NCI-H1436 treated with DMSO at 0.1 percent for 48 hours (cell line): Measurements from ENCODE around the gene VPS26C.
"Not testable (repeated sequence)": the region's sequence is repeated elsewhere in the genome, so short reads cannot be mapped to it uniquely, and the experiment has no call there.

Experiments
- DNase-seq: peaks from one replicate; lab custom pipeline; 2025; lab: John Stamatoyannopoulos, UW

VPS26C gene

DNA sequence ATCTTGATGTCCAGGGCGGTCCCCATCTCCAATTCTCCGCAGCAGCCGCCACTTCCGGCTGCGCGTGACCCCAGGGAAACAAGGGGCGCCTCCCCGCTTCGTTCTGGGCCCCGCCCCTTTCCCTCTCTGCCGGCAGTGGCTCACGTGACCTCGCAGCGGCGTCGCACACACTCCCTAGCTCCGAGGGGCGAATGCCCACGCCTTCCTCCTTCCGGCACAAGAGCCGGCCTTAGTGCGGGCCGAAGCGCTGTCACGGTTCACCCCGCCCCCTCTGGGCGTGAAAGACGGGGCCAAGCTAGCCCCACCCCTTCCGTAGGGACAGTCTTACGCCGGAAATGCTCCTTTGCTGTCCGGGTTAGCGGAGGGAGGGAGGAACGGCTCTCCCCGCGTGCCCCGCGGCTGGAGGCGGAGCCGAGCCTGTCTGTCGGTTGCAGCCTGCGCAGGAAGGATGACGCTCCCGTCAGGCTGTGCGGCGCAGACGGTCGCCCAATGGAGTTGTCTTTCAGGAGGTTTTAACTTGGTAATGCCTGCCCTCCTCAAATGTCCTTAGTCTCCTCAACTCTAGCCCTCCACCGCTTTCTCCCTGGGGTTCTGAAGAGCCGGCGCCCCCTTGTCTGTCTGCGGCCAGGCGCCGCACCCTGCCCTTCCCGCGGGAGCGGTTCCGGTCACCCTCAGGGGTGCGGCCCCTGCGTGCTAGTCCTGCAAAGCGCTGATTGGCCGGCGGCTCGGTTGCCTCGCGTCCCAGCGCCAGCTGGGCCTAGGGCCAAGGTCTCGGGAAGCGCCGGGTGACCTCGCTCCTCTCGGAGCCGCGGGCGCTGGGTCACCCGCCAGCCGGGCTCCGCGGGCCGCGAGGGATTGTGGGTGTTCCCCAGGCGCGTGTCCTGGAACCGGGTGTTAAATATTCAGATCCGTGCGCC, at the start of gene VPS26C:
Gene VPS26C (minus strand): TSS at position 66 of the 917 bp plus-strand sequence. CDS start 40 bp downstream, at position 26.
- peak; percentile 95 for DNase-seq

DNA sequence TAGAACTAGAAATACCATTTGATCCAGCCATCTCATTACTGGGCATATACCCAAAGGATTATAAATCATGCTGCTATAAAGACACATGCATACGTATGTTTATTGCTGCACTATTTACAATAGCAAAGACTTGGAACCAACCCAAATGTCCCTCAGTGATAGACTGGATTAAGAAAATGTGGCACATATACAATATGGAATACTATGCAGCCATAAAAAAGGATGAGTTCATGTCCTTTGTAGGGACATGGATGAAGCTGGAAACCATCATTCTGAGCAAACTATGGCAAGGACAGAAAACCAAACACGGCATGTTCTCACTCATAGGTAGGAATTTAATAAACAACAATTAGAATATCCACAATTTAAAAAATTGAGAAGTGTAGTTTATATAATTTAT, 48.9 kb upstream of the VPS26C start:
- not testable (repeated sequence) for DNase-seq

DNA sequence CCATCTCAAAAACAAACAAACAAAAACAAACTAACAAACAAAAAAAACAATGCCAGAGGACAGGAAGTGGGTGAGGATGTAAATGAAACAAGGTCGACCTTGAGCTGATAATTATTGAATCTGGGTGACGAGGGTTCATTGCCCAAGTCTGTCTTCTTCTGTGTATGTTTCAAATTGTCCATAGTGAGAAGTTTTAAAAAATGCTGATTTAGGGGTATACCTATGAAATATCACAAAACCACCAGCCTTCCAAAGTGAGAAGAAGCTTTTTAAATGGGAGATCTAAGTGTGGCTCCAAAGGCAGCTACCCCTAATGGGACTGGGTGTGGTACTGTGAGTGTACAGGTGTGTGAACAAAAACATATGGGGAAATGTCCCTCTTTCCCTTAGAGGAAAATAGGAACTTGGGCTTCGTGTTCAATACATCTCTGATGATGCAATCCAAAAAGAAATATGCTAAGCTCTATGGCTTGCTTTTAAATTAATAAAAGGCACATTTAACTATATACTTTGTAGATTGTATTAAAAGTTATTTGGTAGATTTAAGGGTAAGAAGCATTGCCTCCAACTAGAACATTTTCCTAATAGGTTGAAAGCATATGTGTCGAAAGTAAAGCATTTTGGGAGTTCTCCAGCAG, 33.1 kb upstream of the VPS26C start:
- no peak for DNase-seq

DNA sequence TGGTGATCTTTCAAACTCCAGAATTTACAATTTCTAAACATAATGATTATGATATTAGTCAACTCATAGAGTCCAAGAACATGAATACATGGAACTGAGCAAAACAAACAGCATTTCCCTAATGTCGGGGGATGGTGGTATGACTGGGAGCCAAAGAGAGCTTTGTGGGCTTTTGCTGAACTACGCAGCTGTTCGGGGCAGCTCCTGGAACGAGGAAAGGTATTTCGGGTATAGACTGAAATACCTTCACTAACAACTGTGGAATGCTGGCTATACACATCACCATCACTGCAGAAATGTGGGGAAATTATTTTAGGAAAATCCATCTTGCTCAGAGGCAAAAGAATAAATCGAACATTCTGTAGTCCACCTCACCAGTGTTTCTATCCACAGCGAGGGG, 30.2 kb upstream of the VPS26C start:
- no peak for DNase-seq

DNA sequence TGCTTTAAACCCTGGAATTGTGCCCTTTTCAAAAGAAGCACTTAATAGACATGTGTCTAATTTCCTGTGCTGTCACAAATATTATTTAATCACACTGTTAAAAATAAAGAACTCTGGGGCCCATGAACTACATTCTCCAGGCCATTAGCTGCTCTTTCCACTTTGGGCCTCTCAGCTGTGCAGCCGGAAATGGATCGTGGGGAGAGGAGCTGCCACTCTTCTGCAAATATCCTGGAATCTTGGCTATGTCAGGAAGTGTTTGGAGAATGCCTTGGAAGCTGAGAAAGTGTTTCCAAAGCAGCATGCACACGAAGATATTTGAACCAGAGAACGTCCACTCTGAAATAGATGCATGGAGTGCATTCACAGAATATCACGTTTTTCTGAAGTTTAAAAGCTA, 27.5 kb upstream of the VPS26C start:
- DNase-seq: no peak

DNA sequence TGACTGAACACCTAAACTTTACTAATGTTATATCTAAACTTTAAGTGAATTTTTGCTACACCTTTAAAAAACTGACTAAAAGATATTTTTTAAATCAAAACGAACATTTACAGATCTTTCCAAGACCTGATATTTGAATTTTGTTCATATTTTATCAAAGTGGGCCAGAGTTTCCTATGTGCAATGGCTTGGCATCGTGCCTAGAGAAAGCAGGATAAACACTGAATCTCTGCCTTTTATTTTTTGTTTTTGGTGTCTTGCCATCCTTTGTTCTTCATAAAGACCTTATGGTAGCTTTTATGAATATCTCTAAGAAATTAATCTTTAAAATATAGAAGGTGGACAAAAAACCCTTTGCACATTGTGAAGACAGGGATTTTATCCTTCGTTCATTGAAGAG, 25.8 kb upstream of the VPS26C start:
- DNase-seq: no peak

DNA sequence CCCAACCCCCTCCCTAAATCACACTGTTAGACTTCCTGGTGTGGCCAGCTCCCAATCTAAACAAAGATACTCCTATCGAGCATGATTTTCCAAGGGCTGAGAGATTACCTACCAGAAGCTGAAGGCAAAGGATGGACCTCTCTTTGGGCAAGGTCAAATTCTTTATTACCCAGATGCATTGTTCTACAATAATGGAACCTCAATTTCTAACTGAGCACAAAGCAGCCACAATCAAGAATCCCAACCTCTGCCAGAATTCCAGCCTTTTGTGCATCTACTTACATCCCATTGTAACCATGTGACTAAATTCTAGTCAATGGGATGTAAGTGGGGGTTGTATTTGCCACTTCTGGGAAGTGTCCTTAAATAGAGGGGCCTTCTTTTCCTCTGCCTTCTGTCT, 24.9 kb upstream of the VPS26C start:
- DNase-seq: no peak

DNA sequence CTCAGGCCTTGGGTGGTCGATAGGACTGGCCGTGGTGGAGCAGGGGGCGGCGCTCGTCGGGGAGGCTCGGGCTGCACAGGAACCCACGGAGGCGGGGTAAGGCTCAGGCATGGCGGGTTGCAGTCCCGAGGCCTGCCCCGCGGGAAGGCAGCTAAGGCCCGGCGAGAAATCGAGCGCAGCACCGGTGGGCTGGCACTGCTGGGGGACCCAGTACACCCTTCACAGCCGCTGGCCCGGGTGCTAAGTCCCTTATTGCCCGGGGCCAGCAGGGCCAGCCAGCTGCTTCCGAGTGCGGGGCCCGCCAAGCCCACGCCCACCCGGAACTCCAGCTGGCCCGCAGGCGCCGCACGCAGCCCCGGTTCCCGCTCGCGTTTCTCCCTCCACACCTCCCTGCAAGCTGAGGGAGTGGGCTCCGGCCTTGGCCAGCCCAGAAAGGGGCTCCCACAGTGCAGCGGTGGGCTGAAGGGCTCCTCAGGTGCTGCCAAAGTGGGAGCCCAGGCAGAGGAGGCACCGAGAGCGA, 16.1 kb upstream of the VPS26C start:
- not testable (repeated sequence) for DNase-seq

DNA sequence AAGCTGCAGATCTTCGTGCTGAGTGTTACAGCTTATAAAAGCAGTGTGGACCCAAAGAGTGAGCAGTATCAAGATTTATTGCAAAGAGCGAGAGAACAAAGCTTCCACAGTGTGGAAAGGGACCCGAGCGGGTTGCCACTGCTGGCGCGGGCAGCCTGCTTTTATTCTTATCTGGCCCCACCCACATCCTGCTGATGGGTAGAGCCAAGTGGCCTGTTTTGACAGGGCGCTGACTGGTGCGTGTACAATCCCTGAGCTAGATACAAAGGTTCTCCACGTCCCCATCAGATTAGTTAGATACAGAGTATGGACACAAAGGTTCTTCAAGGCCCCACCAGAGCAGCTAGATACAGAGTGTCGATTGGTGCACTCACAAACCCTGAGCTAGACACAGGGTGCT, 15.5 kb upstream of the VPS26C start:
- DNase-seq: not testable (repeated sequence)

DNA sequence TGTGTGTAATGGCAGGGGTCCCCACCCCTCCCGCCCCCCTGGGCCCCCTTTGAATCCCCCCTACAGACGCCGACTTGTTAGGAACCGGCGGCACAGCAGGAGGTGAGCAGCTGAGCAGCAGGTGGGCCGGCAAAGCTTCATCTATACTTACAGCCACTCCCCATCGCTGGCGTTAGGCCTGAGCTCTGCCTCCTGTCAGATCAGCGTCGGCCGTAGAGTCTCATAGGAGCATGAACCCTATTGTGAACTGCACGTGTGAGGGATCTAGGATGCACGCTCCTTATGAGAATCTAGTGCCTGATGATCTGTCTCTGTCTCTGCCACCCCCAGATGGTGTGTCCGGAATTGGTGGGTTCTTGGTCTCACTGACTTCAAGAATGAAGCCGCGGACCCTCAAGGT, 14.9 kb upstream of the VPS26C start:
- DNase-seq: no peak

DNA sequence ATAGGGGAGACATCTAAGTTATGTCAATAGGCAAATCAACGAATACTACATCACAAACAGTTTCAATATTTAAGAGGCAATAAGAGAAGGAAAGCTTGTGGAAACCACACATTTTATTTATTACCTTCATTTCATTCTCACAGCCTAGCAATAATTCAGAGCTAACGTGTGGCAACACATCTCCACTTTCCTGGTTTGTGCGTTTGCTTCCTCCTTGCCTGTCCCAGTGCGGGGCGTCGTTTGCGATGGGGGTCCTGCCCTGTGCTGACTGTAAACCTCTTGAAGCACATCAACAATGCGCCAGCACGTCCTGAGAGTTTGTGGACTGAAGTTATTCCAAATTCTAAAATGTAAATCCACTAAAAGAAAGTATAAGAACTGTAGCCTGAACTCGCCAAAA, 14.4 kb upstream of the VPS26C start:
- no peak for DNase-seq

DNA sequence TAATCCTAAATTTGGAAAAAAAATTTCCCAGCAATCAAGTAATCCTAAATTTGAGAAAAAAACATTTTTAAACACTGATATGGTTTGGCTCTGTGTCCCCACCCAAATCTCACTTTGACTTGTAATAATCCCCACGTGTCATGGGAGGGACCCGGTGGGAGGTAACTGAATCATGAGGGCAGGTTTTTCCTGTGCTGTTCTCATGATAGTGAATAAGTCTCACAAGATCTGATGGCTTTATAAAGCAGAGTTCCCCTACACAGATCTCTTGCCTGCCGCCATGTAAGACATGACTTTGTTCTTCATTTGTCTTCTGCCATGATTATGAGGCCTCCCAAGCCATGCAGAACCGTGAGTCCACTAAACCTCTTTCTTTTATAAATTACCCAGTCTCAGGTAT, 12.1 kb upstream of the VPS26C start:
- DNase-seq: not testable (repeated sequence)

DNA sequence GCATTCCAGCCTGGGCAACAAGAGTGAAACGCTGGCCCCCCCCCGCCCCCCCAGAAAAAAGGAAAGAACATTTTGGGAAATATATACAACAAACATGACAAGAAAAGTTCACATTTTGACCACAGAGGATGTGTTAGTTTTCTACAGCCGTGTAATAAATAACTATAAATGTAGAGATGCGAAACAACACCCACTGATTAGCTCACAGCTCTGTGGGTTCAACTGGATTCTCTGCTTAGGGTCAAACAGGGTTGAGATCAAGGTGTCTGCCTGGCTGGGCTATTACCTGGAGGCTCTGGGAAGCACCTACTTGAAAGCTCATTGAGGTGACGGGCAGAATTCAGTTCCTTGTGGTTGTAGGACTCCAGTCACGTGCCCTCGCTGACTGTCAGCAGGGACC, 11.1 kb upstream of the VPS26C start:
- no peak for DNase-seq

DNA sequence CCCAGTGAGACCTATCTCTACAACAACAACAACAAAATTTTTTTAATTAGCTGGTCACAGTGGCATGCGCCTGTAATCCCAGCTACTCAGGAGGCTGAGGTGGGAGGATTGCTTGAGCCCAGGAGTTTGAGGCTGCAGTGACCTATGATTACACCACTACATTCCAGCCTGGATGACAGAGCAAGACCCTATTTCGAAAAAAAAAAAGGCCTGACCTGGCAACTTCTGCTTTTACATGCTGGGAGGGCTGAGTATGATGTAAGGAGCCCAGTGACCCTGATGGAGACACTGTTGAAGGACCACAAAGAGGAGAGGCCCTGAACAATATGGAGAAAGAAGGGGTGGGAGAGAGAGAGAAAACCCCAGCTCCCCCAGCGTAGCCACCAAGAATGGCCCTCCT, 9.2 kb upstream of the VPS26C start:
- no peak for DNase-seq

DNA sequence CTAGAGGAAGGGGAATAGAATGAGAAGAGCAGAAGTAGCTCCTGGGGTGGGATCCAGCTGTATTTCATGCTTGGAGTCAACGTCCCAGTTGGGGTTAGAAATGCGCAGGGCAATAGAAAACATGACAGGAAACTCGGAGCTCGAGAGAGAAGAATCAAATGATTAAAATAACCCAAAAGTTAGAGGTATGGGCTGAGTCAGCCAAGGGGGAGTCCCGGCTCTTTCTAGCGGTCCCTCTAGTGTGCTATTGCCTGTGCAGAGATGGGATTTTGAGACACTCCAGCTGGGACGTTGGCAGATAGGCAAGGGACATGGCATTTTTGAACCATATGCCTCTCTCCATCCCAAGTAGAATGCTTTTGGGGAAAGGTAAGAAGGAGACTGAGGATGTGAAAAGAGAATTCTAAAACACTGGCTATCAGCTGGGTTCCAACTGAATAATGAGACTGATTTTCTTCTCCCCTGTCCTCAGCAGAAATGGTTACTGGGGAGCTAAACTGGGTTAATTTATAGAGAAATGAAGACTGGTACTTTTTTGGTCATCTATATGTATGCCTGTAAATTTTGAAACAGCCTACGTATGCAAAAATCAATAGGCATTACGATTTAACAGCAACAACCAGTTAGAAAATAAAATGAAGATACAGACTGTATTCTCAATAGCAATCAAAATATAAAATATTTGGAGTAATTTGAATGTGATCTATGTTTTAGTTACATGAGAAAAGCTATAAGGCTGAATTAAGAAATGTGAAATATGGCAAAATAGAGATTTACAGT, 7.0 kb upstream of the VPS26C start:
- DNase-seq: no peak

DNA sequence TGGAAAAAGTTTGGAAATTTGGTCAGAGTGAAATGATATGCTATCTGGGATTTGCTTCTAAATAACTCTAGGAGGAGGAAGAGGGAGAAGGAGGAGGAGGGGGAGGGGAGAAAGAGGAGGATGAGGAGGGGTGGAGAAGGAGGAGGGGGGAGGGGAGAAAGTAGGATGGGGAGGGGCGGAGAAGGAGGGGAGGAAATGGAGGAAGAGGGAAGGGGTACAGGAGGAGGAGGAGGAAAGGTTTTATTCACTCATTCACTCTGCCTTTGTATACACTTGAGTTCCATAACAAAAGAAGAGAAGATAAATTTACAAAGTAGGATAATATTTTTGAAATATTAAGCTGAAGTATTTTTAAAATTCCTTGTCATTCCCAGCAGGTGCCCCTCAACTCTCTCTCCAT, 6.3 kb upstream of the VPS26C start:
- no peak for DNase-seq

DNA sequence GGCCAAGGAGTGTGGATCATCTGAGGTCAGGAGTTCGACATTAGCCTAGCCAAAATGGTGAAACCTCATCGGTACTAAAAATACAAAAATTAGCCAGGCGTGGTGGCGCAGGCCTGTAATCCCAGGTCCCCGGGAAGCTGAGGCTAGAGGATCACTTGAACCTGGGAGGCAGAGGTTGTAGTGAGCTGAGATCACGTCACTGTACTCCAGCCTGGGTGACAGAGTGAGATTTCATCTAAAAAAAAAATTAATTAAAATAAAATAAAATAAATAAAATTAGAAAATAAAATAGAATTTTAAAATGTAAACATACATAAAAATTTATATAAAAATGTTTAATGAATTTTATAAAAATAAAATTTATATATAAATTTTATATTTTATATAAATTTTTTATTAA, 5.8 kb upstream of the VPS26C start:
- no peak for DNase-seq

DNA sequence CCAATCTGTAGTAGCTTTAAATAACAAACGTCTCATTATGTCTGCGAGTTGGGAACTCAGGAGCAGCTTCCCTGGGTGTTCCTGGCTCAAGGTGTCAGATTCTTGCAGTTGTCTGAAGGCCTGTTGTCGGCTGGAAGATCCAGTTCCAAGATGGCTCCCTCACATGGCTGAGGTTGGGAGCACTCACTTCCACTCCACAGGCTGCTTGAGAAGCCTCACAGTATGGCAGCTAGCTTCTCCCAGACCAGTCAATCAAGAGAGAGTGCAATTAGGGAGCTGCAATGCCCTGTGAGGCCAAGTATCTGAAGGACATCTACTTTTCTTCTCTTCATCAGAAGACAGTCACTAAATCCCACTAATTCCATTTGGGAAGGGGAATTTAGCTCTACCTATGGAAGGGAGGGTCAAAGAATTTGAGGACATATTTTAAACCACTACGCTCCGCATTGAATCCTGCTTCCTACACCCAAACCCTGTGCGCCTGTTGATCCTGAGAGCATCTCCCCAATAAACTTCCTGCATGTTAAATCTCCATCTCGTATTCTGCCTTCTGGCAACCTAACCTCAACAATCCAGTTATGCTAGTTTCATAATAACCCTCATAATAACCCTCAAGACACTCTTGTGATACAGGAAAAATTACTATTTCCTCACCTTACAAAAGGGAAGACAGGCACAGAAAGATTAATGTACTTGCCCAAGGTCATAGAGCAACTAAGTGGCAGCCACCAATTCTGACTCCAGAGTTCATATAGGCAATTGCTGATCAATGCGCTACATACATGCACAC, 3.6 kb upstream of the VPS26C start:
- DNase-seq: no peak

DNA sequence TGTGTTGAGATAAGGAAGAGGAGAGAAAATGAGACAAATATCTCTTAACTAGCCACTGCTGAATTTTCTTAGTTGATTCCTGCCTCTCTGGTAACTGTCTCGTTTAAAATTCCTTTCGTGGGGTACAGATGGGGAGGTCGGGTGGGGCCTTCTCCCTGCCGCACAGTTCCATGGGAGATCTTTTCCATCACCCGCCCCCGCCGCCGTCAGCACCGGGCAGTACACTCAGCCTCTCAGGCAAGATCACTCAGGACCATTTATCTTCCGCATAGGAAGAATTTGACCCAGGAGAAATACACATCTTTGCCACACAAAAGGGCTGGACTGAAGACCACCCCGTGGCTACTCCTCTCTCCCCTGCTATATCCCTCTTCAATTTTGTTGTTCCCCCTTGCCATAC, 2.3 kb upstream of the VPS26C start:
- DNase-seq: no peak

DNA sequence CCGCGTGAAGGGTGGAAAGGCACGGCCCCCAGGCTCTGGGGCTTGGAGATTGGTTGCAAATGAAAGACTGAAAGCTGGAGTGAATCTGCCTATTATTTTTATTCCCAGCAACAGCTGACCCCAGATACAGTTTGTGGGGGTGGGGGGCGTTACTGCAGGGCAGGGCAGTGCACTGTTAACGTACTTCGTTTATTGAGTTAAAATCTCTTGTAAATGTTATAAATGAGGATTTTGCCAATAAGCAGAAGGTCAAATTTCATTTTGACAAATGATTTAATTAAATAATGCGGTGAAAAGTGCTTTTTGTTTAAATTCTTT, 1.0 kb upstream of the VPS26C start:
- no peak for DNase-seq

DNA sequence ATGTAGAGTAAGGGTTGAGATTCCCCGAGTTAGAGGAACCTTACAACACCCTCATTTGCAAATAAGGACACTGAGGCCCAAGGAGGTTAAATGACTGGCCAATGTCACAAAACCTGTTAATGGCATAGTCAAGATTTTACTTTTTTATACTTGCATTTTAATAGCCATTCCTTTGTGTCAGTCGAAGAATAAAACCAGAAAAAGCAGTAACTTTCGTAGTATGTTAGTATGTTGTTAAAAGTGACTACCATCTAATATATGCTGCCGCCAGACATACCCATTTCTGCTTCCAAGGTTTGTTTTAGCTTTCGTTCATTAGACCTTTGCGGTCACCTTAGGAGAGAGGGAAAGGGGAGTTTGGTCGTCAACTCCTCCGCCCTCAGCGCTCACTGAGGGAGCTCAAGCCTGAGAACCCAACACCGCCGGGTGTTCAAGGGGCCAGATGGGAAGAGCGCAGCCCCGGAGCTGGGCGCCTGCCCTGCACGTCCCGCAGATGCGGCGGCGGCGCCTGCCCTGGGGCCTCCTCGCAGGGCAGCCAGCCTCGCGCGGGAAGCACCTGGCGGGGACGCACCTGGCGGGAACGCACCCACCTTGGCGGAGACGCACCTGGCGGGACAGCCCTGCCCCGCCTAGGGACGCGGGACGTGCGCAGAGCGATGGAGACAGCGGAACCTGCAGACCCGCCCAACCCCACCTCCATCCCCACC, 466 bp downstream of the VPS26C start:
- no peak for DNase-seq
